PC-9 (cell line): ENCODE data around the gene ZBTB7C. TPM values are rescaled to one million over a fixed set of nuclear protein-coding genes. Genes with fewer than 3 reads are reported as not detected.

Experiments
- BruUV-seq: library from RNA; stranded (reverse); fragments of 400-500 nt; replicated peaks from 2 replicates; lab custom pipeline; 2021; lab: Mats Ljungman, UMichigan
- CTCF ChIA-PET: fragments of 300-600 bp; sonication (Branson Sonifier 250); formaldehyde crosslinking; loops from one replicate; lab custom pipeline; 2022; ENCODE audit warnings: antibody characterized with exemption; lab: Charles Lee
- POLR2A ChIA-PET: fragments of 300-600 bp; sonication (Branson Sonifier 250); formaldehyde crosslinking; loops from one replicate; lab custom pipeline; 2022; ENCODE audit warnings: antibody characterized with exemption; ENCODE audit not compliant: unreplicated experiment; lab: Charles Lee
- DNase-seq, 2 experiments: peaks; one replicate each; pipeline versions ENCODE4 v3.0.0 to v3.0.0-alpha.2; 2015 to 2022; ENCODE audit warnings: mixed read lengths in 1 of 2
- H2AFZ ChIP-seq: fragments of 200-600 bp; sonication (generic); 2 replicates; pipeline ENCODE4 v1.8.1; 2017; ENCODE audit warnings: antibody characterized with exemption
- H3F3A ChIP-seq: fragments of 200-600 bp; sonication (generic); 2 replicates; pipeline ENCODE4 v1.8.1; 2017; ENCODE audit warnings: antibody characterized with exemption, mild to moderate bottlenecking, low read depth; ENCODE audit not compliant: insufficient read depth
- H3K27ac ChIP-seq: fragments of 200-600 bp; sonication (generic); 2 replicates; pipeline ENCODE4 v1.6.1; 2016; ENCODE audit warnings: mixed run types
- H3K27me3 ChIP-seq: fragments of 200-600 bp; sonication (generic); 2 replicates; pipeline ENCODE4 v1.6.1; 2016; ENCODE audit warnings: low read depth, mixed run types; ENCODE audit not compliant: insufficient read depth
- H3K36me3 ChIP-seq: fragments of 200-600 bp; sonication (generic); 2 replicates; pipeline ENCODE4 v1.6.1; 2016; ENCODE audit warnings: low read depth, mixed run types
- H3K4me1 ChIP-seq: fragments of 200-600 bp; sonication (generic); replicated peaks from 2 replicates; pipeline ENCODE4 v1.6.1; 2016; ENCODE audit warnings: mixed run types; ENCODE audit not compliant: insufficient read depth
- H3K4me2 ChIP-seq: fragments of 200-600 bp; sonication (generic); 2 replicates; pipeline ENCODE4 v1.6.1; 2017; ENCODE audit warnings: mixed run types
- H3K4me3 ChIP-seq: fragments of 200-600 bp; sonication (generic); 2 replicates; pipeline ENCODE4 v1.6.1; 2016; ENCODE audit warnings: mixed run types
- H3K79me2 ChIP-seq: fragments of 200-600 bp; sonication (generic); 2 replicates; pipeline ENCODE4 v1.6.1; 2017; ENCODE audit warnings: low read depth, mixed run types
- H3K9me2 ChIP-seq: fragments of 200-600 bp; sonication (generic); 2 replicates; pipeline ENCODE4 v1.8.1; 2017; ENCODE audit warnings: mild to moderate bottlenecking; ENCODE audit not compliant: insufficient read depth
- H3K9me3 ChIP-seq: fragments of 200-600 bp; sonication (generic); 2 replicates; pipeline ENCODE4 v1.8.1; 2016; ENCODE audit warnings: low read depth; ENCODE audit not compliant: insufficient read depth
- H4K20me1 ChIP-seq: fragments of 200-600 bp; sonication (generic); 2 replicates; pipeline ENCODE4 v1.8.1; 2017; ENCODE audit not compliant: insufficient read depth
- EZH2 ChIP-seq: fragments of 200-600 bp; sonication (generic); IDR thresholded peaks from 2 replicates; pipeline ENCODE4 v1.8.0; 2017; ENCODE audit warnings: antibody characterized with exemption, low read depth
- intact Hi-C: fragments of 100-400 bp; cut with micrococcal nuclease; formaldehyde crosslinking; loops from one replicate; pipeline ENCODE4 v1.10.0; 2022; ENCODE audit not compliant: unreplicated experiment
- total RNA-seq: library from RNA; stranded (reverse); gene quantifications from 2 replicates; pipeline ENCODE4 v1.2.3, GENCODE V29; 2021
- TF ChIP-seq, protein P1 (sequence below): fragments of 200-600 bp; sonication (generic); conservative IDR thresholded peaks from 2 replicates; pipeline ENCODE4 v1.6.1; 2017; ENCODE audit warnings: mixed run types, antibody characterized with exemption, mild to moderate bottlenecking, moderate library complexity

ZBTB7C gene
- total RNA-seq, 1 experiment from 2014 or later = not detected

GRCh38 chr18:48316177-48316576 is 93.0 kb downstream of the ZBTB7C start:
- Histone ChIP-seq H2AFZ (no peak overlapping the region), H3K9me2 (no peaks in the 10 kb centered on the region), H3K27me3 (no peaks in the 10 kb centered on the region), H3K36me3 (no peaks in the 10 kb centered on the region), H3K4me3 (no peak overlapping the region), H3K27ac (no peak overlapping the region), H3K9me3 (no peaks in the 10 kb centered on the region), H3K4me1 (peaks cover 26% of the 10 kb centered on the region), H3F3A (peaks cover 8% of the 10 kb centered on the region; the same call in 1 of the 2 replicates), H4K20me1 (no peaks in the 10 kb centered on the region), H3K79me2 (no peaks in the 10 kb centered on the region), H3K4me2 (no peak overlapping the region)
- TF ChIP-seq, protein P1, sequence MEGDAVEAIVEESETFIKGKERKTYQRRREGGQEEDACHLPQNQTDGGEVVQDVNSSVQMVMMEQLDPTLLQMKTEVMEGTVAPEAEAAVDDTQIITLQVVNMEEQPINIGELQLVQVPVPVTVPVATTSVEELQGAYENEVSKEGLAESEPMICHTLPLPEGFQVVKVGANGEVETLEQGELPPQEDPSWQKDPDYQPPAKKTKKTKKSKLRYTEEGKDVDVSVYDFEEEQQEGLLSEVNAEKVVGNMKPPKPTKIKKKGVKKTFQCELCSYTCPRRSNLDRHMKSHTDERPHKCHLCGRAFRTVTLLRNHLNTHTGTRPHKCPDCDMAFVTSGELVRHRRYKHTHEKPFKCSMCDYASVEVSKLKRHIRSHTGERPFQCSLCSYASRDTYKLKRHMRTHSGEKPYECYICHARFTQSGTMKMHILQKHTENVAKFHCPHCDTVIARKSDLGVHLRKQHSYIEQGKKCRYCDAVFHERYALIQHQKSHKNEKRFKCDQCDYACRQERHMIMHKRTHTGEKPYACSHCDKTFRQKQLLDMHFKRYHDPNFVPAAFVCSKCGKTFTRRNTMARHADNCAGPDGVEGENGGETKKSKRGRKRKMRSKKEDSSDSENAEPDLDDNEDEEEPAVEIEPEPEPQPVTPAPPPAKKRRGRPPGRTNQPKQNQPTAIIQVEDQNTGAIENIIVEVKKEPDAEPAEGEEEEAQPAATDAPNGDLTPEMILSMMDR = no peak
- TF ChIP-seq EZH2 = no peak
- intact Hi-C loops = no loop called here
- no TSS peak for BruUV-seq
- CTCF ChIA-PET = no interaction called here
- POLR2A ChIA-PET = no interaction called here
- no peak for DNase-seq

DNA sequence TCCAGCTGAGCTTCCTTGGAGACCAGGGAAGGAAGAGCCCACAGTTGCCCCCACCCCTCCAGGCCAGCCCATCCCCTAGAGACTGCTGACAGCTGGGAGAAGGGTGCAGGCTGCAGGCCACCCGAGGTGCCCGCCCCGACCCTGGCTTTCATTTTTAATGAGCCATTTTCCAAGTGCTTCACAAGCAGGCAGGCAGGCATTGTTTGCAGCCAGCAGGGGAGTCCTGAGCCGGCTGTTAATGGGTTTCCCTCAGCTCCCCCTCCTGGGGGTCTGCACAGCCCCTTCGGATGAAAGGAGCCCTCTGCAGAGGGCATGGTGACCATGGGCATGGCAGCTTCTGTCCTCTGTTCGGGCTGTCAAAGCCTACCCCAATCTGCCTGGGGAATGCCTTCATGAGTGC is 94.5 kb downstream of the ZBTB7C start:
- no peaks in the 10 kb centered on the region for H3K36me3 ChIP-seq
- no peak for DNase-seq
- CTCF ChIA-PET = no interaction called here
- H3K9me3 ChIP-seq = no peaks in the 10 kb centered on the region
- H3K79me2 ChIP-seq = no peaks in the 10 kb centered on the region
- POLR2A ChIA-PET = no interaction called here
- no peaks in the 10 kb centered on the region for H3K9me2 ChIP-seq
- TF ChIP-seq EZH2 = no peak
- TF ChIP-seq, protein P1 = no peak
- no peaks in the 10 kb centered on the region for H3K27me3 ChIP-seq
- no peak overlapping the region for H3K27ac ChIP-seq
- no peaks in the 10 kb centered on the region for H4K20me1 ChIP-seq
- BruUV-seq = no TSS peak
- peaks cover 3% of the 10 kb centered on the region; the same call in 1 of the 2 replicates for H3F3A ChIP-seq
- intact Hi-C loops = no loop called here
- H3K4me3 ChIP-seq = no peak overlapping the region
- no peak overlapping the region for H2AFZ ChIP-seq
- H3K4me1 ChIP-seq = peaks cover 15% of the 10 kb centered on the region
- no peak overlapping the region for H3K4me2 ChIP-seq

- no peak overlapping the region for H3K27ac ChIP-seq
- intact Hi-C loops = no loop called here
- H4K20me1 ChIP-seq = no peaks in the 10 kb centered on the region
- no peak overlapping the region for H3K4me2 ChIP-seq
- H3K79me2 ChIP-seq = no peaks in the 10 kb centered on the region
- no peaks in the 10 kb centered on the region for H3K36me3 ChIP-seq
- no peak for DNase-seq
- ChIA-PET POLR2A (no interaction called here), CTCF (no interaction called here)
- TF ChIP-seq EZH2 = no peak
- TF ChIP-seq, protein P1 = no peak
- no peaks in the 10 kb centered on the region for H3K9me2 ChIP-seq
- no peaks in the 10 kb centered on the region for H3K27me3 ChIP-seq
- H3K4me1 ChIP-seq = peaks cover 12% of the 10 kb centered on the region
- no peak overlapping the region for H3K4me3 ChIP-seq
- H2AFZ ChIP-seq = no peak overlapping the region
- H3F3A ChIP-seq = no peaks in the 10 kb centered on the region; the same call in 1 of the 2 replicates
- BruUV-seq = no TSS peak
- no peaks in the 10 kb centered on the region for H3K9me3 ChIP-seq
Observed at GRCh38 chr18:48313792-48314191, 95.4 kb downstream of the ZBTB7C start.
